NAMALWA (cell line): ENCODE results near the gene CEL.
"Not testable (repeated sequence)": the region's sequence is repeated elsewhere in the genome, so short reads cannot be mapped to it uniquely, and the experiment has no call there.

Experiments
- DNase-seq: peaks from one replicate; pipeline ENCODE4 v3.0.0-alpha.2; 2015; ENCODE audit warnings: low spot score

Gene CEL

DNA sequence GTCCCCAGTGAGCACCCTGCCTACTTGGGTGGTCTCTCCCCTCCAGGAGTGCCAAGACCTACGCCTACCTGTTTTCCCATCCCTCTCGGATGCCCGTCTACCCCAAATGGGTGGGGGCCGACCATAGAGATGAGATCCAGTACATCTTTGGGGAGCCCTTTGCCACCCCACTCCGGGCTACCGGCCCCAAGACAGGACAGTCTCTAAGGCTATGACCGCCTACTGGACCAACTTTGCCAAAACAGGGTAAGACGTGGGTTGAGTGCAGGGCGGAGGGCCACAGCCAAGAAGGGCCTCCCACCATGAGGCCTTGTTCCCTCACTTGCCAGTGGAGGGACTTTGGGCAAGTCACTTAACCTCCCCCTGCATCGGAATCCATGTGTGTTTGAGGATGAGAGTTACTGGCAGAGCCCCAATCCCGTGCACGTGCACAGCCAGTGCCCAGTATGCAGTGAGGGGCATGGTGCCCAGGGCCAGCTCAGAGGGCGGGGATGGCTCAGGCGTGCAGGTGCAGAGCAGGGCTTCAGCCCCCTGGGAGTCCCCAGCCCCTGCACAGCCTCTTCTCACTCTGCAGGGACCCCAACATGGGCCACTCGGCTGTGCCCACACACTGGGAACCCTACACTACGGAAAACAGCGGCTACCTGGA, 24.6 kb downstream of the CEL start:
- not testable (repeated sequence) for DNase-seq

DNA sequence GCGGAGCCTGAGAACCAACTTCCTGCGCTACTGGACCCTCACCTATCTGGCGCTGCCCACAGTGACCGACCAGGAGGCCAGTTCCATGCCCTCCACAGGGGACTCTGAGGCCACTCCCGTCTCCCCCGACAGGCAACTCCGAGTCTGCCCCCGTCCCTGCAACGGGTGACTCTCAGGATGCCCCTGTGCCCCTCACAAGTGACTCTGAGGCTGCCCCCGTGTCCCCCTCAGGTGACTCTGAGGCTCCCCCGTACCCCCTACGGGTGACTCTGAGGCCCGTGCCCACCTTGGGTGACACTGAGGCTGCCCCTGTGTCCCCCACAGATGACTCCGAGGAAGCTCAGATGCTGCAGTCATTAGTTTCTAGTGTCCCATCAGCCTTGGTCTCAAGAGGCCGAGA, 25.1 kb downstream of the CEL start:
- DNase-seq = no peak

DNA sequence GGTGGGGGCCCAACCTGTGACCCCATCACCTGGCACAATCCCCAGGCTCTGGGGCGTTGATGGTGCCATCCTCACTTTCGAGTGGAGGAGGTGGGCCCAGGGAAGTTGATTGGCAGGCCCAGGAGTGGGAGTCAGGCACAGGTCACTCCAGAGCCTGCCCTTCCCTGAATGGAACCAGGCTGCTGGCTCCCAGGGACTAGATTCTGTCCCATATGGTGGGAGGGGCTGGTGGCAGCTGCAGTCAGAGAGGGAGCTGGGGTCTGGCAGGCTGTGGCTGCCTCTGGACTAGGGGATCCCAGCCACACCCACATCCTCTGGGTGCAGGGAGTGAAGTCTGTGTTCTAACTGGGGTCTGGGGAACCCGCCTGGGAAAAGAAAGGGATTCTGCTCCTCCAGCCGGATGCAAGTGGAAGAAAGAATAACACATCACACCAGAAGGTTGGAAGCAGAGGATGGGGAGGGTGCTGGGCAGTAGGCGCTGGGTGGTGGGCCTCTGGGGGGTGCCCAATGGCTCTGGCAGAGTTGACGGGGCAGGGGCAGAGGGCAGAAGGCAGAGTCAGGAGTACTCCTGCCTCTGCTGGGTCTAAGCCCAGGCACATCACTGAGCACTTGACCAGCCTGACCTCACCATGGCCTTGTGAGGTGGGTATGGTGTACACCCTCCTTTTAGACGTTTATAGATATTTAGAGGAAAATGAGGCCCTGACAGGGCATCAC, 25.8 kb downstream of the CEL start:
- DNase-seq = no peak

DNA sequence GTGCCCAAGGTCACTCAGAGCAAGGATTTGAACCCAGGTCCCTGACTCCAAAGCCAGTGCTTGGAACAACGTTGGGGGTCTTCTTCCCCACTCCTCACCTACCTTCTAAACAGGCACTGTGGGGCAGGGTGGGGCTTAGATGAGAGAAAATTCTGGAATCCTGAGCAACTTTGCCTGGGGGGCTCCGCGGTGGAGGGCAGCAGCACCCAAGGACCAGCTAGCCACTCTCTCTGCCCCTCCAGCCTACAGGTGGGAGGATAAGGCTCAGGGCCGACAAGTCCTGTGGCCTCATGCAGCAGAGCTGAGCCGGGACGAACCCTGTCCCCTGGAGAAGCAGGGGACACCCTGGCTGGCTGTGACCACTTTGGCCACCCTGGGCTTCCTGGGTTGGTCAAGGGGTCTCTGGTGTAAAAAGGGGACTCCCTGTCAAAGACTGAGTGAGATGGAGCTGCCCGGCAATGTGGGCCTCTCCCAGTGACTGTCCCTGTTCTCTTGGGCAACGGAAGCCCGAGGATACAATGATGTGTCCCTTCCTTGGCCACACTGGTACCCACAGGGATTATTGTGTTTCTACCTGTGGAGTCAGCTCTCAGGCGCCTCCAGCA, 26.5 kb downstream of the CEL start:
- no peak for DNase-seq

DNA sequence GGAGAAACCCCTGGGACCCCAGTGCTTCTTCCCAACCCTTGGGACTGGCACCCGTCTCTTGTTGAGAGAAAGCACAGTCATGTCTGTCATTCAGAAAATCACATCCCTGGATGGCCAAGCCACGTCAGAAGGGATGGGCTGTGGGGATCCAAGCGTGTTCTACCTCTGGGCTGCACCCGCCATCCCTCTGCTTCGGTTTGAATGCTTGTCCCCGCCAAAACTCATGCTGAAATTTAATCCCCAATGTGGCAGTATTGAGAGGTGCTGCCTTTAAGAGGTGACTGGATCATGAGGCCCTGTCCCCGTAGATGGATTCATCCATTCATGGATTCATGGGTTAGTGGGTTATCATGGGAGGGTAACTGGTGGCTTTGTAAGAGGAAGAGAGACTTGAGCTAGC, 27.0 kb downstream of the CEL start:
- no peak for DNase-seq

DNA sequence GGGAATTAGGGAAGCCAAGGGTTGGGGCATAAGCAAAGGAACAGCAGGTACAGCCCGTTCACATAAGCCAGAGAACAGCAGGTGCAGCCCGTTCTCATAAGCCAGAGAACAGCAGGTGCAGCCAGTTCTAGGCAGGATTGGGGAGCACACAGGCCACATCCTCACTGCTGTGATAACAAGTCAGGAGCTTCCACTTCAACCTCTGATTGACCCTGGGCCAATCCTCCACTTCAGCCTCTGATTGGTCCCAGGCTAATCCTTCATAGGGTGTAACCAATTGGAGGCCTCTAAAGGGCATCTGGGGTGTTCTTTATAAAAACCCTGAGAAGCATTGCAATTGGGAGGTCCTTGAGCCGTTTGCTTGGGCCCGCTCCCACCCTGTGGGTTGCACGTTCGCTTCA, 27.5 kb downstream of the CEL start:
- DNase-seq = peak; percentile 57

DNA sequence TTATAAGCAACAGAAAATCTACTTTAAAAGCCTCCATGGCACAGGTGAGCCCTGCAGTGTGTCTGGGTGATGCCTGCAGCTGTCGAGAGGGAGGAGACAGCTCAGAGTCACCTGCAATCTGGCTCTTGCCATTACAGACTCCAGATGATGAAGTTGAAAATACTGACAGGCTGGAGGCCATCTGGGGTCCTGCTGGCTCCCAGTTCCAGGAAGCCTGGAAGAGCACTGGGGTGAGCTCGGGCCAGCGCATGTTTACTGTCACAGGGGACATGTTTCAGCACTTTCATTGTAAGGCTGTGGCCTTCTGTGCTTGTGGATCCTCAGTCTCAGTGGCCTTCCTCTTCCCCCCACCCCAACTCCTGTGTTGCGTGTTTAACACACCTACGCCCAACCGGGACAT, 28.4 kb downstream of the CEL start:
- no peak for DNase-seq

DNA sequence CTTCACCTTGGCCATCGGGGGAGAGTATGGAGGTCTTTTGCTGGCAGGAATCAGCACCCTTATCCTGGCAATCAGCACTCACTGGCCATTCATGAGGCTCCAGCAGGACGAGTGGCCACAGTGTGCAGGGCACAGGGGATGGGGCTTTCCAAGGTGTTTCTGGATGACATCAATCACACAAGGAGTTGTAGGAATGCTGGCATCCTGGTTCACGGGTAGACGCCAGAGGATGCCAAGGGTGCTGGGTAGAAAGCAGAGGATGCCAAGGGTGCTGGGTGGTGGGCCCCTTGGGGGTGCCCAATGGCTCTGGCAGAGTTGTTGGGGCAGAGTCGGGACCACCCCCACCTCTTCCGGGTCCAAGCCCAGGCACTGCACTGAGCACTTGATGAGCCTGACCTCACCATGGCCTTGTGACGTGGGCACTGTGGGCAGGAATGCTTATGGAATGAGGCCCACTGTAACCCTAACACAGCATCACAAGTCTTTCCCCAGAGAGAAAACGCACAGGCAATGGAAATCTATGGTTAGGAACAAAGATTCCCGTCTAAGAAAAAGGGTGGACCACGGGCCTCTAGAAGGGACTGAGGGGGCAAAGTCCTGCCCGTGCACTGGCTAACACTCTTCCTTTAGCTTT, 29.1 kb downstream of the CEL start:
- no peak for DNase-seq

DNA sequence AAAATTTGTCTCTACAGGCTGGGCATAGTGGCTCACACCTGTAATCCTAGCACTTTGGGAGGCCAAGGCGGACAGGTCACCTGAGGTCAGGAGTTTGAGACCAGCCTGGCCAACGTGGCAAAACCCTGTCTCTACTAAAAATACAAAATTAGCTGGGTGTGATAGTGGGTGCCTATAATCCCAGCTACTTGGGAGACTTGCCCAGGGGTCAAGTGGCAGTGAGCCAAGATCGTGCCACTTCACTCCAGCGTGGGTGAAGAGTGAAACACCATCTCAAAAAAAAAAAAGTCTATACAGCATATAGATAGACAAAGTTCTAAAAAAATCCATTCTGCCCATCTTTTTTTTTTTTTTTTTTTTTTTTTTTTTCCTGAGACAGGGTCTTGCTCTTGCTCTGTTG, 32.6 kb downstream of the CEL start:
- DNase-seq = not testable (repeated sequence)

DNA sequence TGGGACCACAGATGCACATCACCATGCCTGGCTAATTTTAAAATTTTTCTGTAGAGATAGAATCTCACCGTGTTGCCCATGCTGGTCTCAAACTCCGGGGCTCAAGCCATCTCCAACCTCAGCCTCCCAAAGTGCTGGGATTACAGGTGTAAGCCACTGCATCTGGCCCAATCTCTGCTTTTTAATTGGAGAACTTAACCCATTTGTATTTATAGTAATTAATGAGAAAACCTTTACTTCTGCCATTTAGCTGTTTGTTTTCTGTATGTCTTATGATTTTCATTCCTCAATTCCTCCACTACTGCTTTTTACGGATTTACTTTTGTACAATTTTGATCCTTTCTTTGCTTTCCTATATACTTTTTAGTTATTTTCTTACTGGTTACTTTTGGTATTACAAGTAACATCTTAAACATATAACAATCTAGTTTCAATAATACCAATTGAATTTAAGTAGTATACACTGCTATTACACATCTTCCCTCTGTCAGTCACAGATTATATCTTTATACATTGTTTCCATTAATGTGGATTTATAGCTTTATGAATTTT, 33.1 kb downstream of the CEL start:
- no peak for DNase-seq

DNA sequence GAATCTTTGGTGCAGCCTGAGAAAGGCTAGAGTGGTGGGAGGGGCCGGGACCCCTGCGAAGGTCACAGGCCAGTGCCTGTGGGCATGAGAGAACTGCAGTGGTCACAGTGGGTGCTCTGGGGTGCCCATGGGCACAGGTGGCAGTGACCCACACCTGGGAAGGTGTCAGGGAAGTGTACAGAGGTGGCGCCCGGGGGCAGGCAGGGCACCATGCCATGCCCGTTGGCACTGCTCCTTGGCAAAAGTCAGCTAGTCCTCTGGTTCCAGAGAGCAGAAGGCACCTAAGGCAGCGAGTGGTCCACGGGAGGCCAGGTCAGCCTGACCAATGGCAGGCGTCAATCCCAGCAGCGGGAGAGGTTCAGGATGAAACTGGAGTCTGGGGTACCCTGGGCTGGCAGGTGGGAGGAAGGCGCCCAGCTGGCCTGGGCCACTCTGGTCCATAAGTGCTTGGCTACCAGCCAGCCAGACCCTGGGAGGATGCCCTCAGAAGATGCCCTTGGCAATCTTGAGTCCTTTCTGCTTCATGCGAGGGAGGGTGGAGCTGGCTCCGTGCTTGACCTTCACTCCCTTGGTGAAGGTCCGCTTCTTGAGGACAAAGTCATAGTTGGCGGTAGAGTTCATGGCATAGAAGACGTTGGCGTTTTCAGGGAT, 36.4 kb downstream of the CEL start:
- DNase-seq = no peak

DNA sequence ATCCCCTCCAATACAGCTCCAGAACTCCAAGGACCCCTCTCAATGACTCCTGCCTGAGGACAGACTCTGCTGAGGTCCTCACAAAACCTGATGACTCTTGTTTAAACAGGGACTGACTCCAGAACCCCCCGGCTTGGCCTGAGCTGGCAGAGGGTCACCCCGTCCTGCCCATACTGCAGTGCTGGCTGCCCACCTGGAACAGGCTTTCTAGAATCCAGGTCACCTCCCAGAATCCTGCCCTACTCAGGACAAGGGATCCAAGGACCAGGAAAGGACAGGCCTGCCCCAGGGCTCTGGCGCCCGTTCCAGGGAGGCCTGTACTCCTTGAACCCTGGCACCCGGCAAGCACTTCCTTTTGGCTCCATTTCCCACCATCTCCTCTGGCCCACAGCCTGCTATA, 37.1 kb downstream of the CEL start:
- no peak for DNase-seq

DNA sequence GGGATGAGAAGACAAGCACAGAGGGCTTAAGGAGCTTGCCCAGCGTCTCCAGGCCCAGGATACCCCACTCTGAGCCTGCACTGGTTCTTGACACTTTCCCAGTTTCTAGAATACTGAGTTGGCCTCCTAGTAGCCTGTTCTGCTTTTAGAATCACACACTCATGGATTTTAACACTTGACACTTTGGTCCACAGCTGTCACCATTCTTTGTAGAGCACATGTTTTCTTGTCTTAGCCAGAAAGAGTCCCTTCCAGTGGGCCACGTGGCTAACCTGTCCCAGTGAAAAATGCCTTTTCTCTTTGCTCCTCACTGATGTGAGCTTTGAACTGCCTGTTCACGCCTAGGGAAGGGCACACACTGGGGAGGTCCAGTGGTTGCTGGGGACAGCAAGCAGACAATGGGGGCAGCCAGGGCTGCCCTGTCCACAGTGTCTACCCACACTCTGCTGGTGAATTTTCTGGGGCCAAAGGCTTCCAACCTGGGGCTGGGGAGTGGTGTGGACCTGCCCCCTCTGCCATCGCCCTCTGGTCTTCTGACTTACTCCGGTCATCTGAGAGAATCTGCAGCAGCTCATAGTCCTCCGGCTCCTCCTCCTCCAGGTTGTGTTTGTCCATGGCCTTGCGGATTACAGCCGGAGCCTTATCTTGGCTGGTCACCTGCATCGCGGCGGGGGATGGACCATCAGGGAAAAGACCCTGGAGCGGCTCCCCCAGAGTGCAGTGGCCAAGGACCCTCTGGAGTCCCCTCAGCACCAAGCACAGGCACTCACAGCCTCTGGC, 38.1 kb downstream of the CEL start:
- no peak for DNase-seq

DNA sequence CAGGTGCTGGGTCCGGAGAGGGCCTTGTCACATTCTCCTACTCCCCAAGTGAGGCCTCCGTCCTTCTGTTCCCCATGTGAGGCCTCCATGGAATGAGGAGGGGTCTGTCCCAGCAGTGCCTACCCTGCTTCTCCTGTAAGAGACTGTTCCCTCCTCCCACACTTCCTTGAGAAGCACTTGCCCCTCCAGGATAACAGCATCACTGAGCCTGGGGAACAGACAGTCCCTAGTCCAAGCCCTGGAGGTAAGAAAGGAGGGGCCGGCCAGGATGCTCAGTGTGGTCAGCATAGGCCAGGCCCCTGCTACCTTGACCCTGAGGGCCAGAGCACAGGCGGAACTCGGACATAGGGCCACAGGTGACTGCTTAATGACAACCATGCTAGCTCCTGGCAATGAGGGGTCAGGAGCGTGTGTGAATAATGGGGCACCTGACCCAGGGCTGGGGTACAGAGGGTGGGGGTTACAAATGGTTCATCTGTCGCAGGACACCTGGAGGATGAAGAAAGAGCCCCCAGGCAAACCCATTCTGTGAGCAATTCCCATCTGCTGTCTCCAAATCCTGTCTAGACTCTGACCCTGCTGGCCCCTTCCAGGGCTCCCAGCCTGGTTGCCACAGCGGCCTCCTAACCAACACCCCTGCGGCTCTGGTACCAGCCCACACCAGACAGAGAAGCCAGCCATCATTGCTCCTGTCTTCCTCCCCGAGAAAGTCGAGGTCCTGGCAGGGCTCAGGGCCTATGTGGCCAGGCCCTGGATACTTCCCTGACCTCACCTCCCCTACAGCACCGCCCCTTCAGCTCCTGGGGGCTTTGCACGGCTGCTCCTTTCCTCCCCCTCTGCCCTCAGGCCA, 39.0 kb downstream of the CEL start:
- DNase-seq = no peak

DNA sequence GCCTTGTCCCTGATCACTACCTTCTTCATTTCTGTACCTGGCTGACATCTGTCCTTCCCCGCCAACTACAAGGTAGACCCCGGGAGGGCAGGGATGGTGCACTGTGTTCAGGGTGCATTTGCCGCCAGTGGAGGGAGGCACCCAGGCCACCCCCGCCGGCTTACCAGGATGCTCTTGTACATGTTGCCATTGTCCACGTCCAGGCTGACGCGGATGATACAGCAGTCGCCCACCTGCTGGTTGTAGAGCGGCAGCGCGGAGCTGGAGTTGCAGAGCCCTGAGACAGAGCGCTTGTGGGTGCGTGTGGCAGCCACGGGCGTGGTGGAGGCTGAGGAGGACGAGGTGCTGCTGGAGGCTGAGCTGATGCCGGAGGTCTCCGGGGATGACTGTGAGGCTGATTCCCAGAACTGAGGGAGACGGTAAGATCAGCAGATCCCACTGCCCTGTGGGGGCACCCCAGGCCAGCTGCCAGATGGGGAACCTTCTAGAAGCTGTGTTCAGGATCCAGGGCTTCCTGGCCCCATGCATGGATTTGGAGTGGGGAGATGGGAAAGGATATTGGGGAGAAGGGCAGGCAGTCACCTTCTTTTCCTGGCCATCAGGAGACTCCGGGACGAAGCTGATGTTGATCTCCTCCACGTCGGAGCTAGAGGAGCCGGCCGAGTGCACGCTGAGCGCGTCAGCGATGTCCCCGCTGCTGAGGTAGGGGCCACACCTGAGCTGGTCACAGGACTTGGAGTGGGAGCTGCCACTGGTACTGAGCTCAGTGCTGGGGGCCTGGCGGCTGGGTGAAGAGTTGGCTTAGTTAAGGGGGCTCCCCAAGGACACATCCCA, 39.8 kb downstream of the CEL start:
- no peak for DNase-seq

DNA sequence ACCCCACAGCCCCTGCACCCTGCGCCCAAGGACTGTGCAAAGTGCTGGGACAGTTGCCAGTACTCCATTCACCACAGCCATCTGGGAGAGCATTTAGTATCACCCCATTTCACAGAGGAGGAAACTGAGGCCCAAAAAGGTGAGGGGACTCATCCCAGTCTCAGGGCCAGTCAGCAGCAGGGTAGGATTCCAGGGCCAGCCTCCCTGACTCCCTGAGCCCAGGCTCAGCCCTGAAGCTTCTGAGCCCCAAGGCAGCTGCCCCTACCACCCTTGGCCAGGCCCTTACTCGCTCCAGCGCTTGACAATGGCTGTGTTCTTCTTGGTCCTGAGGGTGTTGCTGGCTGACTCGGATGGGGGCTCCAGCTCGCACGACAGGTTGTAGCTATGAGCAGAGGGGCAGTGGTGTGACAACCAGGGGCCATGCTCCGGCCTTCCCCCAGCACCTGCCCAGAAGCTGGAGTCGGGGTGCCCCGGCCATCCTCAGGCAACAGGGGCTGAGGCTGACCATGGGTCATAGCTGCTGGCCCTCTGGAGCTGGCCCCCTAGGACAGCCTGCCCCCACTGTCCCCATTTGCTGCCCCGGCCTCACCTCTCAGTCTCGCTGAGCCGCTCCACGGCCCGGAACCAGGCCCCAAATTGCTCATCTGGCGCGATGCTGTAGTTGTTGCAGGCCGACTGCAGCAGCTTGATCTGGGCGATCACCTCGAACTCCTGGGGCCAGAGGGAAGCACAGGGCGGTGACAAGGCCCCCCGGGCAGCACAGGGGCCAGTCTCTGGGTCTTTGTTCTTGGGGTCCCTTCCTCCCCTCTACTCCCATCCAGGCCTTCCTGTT, 40.6 kb downstream of the CEL start:
- DNase-seq = no peak

DNA sequence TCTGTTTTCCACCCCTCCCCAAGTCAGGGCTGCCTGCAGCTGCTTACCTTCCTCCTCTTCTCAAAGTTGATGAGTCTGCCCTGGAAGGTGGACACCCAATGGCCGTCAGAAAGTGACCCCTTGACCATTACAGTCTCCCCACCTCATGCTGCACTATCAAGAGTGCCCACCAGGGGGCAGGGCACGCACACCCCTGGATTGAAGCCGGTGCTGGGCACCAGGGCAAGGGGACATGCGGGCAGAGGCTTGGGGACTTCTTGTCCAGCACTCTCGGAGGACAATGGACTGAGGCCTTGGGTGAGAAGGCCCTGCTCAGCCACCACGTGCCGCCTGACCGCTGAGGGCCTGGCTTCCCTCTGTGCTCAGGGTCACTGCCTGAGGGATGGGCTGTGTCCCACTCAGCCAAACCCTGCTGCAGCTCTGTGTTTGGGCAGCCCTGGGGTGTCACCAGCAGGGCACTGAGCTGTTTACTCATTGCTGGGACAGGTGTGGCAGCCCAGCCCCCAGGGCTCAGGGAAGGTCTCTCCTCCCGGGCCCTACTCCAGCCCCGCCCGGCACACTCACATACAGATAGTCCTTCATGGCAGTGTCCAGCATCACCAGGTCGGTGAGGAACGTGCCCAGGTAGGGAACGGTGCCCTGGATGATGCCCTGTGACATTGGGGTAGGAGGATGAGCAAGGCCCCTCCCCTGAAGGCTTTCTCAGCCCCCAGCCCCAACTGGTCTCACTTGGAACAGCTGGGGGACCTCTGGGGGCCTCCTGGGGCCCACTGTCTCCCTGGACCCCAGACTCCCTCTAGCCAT, 41.6 kb downstream of the CEL start:
- peak; percentile 50 for DNase-seq

DNA sequence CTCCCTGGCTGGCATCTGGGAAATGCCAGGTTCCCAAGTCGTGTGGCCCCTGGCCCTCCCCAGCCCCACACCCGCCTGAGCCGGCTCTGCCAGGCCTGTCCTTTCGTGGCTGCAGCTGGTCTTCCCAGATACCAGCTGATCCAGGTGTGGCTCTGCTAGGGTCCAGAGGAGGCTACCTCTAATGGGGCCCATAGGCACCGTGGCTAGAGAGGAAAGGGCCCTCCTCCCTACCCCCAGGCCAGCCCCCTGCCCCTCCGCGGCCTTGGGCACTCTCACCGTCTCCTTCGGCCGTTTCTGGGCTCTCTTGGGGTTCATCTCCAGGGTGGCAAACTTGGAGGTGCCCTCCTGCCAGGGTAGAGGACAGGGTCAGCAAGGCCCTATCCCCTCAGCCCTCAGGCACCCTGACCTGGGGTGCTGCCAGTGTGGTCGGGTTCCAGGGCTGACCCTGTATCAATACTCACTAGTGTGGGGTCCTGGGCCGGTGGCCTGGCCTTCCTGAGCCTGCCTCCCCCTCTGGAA, 42.3 kb downstream of the CEL start:
- DNase-seq = no peak
